ENCODE data around the gene NDUFA3.
"Not testable (repeated sequence)": the region's sequence is repeated elsewhere in the genome, so short reads cannot be mapped to it uniquely, and the experiment has no call there.

Gene NDUFA3
- 27.8 to 44.1 (median 39.3) reads per million in 4 experiments for total RNA-seq

DNA sequence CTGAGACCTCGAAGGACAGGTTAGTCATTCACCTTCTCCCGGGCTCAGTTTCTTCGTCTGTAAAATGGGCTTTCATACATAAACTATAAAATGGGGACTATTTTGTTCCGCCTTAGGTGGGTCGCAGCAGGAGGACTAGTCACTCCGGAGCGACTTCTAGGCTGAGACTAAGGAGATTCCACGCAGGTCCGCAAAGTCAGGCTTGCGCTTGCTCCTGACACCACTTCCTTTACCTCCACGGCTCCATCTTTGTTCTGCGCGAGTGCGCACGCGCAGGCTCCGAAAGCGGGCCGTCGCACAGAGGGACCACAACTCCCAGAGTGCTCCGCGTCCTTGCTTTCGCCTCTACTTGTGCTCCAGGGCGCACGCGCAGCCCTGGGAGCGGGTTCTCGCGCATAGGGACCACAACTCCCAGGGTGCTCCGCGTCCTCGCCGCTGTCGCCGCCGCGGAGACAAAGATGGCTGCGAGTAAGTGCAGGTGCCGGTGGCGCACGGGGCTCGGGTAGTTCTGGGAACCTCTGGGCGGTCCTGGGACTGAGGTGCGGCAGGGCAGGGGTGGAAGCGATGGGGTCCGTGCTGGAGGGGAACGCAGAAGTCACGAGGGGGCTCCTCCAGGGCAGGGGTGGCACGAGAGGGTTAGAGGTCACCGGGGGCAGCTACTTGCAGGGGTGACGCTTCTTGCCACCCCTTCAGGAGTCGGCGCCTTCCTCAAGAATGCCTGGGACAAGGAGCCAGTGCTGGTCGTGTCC, at the start of gene NDUFA3:
TSS of gene NDUFA3 (plus strand) at position 435 of the 749 bp plus-strand sequence. CDS start at position 459, 24 bp downstream.
- DNase-seq = peak; percentile 97

DNA sequence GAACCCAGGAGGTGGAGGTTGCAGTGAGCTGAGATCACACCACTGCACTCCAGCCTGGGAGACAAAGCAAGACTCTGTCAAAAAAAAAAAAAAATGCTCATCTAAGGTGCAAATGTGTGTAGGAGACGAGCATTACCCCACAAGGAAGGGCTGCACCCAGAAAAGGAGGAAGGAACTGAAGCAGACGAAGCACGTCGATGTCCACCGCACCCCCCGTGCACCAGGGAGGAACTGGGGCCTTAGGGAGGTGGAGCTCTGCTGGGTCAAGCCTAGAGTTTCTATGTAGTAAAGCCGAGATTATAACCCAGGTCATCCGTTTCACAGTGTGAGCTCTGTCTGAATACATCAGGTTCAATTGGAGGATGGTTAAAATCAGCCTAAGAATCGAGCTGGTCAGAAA, 40.0 kb upstream of the NDUFA3 start:
- DNase-seq = no peak

DNA sequence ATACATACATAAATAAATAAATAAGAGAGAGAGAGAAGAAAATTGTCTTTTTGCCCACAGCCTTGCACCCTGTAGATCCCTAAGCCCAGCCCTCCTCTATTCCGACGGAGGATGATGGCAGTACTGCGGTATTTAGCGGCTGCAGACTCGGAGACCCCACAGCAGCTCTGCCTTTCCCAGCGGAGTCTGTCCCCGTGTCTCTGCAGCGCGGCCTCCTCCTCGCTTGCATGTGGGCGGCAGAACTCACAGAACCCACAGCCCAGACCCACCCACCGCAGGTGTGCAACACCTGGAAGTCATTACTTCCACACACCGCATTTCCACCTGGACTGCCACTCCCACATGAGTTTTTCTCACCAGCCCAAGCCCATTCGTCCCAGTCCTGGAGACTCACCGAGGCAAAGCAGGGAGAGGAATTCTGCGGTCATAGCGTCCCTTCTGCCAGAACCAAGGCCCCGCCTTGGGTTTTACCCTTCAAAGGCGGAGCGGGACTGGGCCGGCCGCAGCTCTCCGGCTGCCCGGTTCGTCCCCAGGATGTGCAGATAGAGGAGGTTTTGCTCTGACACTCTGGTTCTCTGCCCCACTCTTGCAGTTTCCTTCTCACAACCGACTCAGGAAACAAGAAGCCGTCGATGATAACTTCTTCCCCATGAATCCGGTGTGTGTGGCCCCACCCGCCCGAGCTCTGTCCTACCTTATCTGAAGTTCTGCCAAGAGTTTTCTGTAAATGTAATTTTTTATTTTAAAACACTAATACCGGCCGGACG, 39.1 kb upstream of the NDUFA3 start, which contains the start of gene VSTM1:
TSS of gene VSTM1 (minus strand) at position 548 of the 767 bp plus-strand sequence. CDS start at position 428, 120 bp downstream.
- DNase-seq = no peak

DNA sequence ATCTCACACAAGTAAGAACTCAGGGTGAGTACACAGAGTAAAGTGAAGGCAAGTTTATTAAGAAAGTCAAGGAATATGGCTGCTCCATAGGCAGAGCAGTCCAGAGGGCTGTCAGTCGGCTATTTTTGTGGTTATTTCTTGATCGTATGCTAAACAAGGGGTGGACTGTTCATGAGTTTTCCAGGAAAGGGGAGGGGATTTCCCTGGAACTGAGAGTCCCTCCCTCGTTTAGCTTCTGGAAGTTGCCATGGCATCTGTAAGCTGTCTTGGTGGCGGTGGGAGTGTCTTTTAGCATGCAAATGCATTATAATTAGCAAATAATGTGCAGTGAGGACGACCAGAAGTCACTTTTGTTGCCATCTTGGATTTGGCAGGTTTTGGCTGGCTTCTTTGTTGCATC, 33.2 kb upstream of the NDUFA3 start:
- DNase-seq = no peak

DNA sequence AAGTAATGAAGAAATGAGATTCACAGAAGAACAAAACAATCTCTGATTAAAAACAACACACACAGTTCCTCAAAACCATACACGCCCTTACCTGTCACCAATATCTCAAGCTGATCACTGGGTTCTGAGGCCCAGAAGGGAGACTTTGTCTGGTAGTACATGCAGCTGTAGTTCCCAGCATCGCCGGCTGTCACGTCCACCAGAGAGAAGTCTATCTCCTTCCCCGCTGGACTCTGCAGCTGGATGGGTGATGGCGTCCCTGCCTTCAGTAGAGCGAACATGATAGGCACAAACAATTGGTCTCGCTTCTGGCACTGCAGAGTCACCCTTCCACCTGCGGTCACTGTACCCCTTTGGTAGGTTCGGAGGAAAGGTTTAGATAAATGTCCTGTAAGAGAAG, 28.8 kb upstream of the NDUFA3 start:
- no peak for DNase-seq

DNA sequence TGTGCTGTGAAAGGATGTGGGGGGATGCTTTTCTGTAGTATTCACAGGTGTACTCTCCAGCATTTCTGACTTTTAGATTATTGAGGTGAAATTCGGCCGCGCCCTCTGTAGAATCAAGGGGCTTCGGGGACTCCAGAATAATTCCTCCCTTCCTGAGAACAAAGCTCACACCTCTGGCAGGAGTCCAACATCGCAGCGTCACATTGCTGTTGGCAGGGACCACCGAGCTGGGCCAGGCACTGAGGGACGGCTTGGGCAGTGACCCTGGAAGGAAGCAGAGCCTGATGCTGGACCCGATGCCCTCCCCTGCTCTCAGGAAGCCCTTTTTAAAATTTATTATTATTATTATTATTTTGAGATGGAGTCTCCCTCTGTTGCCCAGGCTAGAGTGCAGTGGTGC, 27.8 kb upstream of the NDUFA3 start:
- no peak for DNase-seq

DNA sequence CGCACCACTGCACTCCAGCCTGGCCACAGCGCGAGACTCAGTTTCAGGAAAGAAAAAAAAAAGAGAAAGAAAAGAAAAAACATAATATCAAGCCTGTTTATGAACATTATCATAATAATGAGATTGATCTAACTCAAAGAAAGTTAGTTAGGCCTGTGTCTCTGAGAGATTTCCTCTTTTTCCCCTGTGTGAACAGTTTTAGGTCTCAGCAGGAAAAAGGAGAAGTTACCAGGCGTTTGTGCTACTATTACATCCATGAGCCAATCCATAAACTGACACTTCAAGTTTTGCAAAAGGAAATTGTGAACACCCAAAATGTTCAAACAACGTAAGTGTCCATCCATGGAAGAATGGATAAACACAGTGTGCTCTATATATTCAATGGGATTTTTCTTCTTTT, 25.3 kb upstream of the NDUFA3 start:
- DNase-seq = no peak

DNA sequence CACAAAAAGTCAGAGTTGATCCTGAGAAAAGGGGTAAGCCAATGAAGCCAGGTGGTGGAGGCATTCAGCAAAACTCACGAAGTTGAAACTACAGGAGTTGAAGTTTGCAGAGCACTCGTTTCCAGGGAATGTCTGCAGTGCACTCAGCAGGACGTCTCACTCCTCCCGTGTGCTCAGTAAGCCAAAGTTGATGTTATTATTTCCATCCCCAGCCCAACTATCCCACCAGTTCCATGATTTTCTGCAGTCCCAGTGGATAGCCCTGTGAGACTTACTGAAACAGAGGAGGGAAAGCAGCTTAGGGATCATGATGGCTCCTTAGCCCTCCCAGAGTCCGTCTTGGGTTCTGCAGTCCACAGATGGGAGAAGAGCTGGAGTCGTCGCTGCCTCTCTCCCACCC, 21.6 kb upstream of the NDUFA3 start, which contains the start of gene TARM1:
TSS of gene TARM1 (minus strand) at position 334 of the 400 bp plus-strand sequence. CDS start at position 309, 25 bp downstream.
- DNase-seq = no peak

DNA sequence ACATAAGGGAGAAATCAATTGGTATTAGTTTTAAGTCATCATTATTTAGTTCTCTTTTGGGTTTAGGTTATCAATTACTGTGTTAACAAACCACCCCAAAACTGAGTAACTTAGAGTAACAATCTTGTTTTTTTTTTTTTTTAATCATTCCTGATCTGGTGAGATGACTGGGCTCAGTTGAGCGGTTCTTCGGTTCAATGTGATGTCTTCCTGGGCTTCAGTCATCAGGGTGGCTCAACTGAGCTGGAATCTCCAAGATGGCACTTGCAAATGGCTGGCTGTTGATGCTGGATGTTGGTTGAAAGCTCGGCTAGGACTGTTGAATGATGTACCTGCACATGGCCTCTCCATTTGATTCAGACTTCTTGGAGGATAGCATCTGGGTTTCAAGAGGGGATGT, 18.2 kb upstream of the NDUFA3 start:
- no peak for DNase-seq

DNA sequence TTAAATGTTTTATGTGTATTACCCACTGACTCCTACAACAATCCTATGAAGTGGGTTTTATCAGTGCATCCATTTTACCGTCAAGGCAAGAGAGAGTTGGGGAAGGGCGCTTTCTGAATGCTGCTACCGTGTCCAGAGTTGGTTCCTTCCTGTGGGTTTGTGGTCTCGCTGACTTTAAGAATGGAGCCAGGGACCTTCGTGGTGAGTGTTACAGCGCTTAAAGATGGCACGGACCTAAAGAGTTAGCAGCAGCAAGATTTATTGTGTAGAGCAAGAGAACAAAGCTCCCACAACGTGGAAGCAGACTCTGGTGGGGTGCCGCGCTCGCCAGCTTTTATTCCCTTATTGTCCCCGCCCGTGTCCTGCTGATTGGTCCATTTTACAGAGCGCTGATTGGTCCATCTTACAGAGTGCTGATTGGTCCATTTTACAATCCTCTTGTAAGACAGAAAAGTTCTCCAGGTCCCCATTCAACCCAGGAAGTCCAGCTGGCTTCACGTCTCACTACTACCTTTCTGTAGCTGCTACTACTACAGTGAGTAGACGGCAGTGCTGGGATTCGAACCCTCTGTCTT, 8.1 kb upstream of the NDUFA3 start:
- no peak for DNase-seq

DNA sequence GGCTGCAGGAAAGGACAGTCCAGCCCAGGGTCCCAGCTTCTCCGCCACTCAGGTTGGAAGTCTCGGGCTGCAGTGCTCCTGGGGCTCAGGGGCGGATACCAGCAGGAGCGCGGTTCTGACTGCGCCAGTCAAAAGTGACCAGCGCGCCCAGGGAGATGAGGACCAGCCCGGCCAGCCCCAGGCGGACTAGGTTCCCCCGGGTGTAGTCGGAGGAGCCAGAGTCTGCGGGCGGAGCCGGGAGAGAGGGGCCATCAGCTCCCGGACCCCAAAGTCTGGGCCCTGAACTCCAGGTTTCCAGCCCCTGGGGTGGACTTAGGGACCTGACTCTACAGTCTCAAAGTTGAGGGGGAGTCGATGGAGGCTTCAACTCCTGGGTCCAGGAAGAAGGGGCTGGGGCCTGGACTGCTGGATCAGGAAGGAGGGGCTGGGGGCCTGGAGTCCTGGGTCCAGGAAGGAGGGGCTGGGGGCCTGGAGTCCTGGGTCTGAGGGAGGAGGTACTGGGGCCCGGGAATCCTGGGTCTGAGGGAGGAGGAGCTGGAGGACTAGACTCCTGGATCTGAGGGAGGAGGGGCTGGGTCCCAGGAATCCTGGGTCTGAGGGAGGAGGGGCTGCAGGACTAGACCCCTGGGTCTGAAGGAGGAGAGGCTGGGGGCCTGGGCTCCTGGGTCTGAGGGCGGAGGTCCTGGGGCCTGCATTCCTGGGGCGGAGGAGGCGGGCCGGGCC, 7.4 kb upstream of the NDUFA3 start:
- no peak for DNase-seq

DNA sequence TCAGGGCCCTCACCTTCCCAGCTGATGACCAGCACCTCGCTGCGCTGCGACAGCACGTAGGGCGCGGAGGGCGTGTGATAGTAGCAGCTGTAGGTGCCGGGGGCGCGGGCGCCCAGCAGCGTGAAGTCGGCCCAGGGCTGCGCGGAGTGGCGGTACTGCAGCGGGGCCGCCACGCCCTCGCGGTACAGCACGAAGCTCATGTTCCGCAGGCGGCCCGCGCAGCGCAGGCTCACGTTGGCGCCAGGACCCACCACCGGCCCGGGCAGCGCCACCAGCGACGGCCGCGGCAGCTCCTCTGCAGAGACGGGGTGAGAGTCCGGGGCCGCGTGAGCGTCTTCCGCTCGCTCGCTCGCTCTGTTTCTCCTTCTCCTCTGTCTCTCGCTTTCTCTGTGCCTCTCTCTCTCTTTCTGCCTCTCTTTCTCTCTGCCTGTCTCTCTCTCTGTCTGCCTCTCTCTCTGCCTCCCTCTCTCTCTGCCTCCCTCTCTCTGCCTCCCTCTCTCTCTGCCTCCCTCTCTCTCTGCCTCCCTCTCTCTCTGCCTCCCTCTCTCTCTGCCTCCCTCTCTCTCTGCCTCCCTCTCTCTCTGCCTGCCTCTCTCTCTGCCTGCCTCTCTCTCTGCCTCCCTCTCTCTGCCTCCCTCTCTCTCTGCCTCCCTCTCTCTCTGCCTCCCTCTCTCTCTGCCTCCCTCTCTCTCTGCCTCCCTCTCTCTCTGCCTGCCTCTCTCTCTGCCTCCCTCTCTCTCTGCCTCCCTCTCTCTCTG, 6.6 kb upstream of the NDUFA3 start:
- DNase-seq = peak; percentile 14

DNA sequence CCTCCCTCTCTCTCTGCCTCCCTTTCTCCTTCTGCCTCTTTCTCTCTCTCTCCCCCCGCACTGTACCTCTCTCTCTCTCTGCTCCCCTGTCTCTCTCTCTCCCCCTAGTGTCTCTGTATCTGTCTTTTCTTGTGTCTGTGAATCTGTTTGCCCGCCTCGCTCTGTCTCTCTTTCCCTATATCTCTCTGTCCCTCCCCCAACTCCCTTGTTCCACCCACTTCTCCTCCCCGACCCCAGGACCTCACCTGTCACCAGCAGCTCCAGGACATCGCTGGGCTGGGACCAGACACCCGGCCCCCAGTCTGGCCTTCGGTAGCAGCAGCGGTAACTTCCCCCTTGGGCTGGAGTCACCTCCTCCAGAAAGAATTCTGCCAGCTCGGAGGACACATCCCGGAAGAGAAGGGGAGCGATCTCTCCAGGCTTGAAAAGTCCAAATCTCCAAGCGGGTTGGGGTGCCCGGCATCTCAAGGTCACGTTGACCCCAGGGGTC, 6.0 kb upstream of the NDUFA3 start:
- no peak for DNase-seq

DNA sequence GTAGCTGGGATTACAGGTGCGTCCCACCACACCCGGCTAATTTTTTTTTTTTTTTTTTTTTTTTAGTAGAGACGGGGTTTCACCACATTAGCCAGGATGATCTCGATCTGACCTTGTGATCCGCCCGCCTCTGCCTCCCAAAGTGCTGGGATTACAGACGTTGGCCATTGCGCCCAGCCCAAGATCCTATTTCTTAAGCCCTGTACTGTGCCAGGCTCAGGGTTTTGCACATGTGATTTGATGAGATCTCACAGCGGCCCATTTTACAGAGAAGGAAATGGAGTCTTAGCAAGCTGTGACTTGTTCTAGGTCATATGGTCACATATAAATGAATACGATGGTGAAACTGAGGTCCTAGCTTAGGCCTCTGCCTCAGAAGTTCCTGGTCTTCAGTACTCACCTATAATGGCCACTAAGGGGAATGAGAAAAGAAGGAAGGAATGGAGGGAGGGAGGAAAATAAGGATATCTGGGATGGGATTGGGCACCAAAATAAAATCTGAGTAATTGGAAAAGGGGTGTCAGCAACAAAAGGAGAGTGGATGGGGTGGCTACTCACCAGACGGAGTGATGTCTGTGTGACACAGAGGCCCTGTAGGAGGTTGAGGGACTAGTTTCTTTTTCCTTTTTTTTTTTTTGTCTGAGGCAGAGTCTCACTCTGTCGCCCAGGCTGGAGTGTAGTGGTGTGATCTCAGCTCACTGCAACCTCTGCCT, 3.3 kb upstream of the NDUFA3 start:
- DNase-seq = no peak

DNA sequence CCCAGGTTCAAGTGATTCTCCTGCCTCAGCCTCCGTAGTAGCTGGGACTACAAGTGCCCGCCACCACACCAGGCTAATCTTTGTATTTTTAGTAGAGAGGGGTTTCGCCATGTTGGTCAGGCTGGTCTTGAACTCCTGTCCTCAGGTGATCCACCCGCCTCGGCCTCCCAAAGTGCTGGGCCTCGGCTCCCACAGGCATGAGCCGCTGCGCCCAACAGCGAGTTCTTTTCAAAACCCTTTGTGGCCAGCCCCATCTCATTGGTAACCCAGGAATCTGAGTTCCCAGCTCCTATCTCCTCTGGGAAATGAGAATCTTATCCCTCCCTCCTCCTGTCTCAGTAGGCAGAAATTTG, 2.8 kb upstream of the NDUFA3 start:
- DNase-seq = not testable (repeated sequence)

DNA sequence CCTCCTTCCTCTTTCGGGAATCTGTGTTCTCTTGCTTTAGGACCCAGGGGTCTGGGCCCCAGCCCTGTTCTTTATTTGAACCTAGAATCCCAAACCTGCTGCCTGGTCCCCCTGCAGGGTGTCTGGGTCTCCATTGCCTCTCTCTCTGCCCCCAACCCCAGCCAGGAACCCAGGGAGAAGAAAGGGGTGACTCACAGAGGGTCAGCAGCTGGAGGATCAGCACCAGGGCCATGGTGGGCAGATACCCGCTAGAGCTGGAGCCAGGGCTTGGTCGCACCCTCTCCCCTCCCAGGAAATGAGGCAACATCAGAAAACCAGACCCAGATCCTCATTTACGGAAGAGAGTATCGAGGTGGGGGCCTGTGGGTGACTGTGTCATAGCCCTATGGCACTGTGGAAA, 2.1 kb upstream of the NDUFA3 start, which contains the start of gene OSCAR:
TSS of gene OSCAR (minus strand) at position 243 of the 400 bp plus-strand sequence. CDS start at position 232, 11 bp downstream.
- DNase-seq = no peak

DNA sequence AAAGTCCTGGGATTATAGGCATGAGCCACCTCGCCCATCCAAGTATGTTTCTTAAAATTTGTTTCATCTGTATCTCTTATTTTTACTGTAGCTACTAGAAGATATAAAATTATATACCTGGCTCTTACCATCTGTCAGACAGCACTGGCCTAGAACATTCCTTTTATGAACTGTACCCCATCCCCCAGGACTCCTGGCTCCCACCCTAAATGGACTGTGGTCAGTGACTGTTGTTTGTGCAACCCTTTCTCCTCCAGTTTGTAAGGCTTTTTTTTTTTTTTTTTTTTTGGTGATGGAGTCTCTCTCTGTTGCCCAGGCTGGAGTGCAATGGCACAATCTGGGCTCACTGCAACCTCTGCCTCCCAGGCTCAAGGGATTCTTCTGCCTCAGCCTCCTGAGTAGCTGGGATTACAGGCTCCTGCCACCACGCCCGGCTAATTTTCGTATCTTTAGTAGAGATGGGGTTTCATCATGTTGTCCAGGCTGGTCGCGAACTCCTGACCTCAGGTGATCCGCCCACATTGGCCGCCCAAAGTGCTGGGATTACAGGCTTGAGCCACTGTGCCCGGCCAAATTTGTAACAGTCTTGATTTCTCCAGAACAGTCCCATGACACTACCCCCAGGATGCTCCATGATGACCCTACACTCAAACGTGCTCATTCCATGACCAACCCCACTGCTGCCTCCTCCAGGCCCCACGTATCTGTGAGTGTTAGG, 2.5 kb downstream of the NDUFA3 start:
- DNase-seq = no peak

DNA sequence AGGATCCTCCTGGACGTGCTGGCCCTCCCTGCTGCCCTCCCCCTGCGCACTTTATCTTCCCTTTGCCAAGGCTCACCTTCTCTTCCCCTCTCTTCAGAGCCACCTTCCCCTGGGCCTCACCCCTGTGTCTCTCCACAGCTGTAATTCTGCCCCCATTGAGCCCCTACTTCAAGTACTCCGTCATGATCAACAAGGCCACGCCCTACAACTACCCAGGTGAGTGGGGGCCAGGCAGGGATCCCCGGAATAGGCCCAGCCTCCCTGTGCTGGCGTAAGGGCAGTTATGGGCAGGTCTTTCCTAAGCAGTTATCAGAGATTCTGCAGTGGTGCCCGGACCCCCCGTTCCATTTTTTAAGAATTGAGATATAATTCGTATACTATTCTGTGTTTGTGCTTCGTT, 3.1 kb downstream of the NDUFA3 start:
- no peak for DNase-seq

DNA sequence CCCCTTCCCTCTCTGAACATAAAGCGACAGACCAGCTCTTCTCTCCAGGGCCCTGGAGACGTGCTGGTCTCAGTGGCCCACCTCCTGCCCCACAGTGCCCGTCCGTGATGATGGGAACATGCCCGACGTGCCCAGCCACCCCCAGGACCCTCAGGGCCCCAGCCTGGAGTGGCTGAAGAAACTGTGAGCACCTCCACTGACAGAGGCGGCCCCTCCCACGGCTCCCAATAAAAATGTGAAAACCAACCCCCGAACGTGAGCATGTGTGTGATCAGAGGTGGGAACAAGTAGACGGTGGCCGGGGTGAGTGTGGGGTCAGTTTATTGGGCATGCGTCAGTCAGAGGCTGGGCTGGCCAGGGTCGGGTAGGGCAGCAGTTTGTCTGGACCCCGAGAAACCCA, 4.1 kb downstream of the NDUFA3 start:
- DNase-seq = no peak

DNA sequence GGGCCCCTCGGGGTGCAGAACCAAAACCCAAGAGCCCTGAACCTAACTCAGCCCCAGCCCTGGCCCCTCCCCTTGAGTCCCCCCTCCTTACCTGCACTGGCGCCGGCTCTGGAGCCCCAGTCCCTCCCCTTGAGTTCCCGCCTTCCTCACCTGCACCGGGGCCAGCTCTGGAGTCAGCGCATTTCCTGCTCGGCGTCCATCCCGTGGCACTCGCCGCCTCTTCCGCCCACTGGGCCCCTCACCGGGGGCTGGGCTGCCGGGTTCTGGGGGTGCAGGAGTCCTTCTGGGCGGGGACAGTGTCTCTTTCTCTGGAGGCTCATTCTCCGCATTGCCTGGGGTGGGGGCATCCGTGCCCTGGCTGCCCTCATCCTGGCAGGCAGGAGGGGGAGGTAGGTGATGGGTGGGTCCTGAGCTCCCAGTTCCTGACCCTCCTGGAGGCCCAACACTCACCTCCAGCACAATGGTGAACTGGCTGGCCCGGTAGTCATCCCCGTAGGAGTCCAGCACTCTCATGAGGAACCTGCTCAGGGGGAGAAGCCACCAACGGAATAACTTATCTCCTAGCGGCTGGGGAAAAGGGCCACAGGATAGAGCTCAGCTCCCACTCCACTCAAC, 5.3 kb downstream of the NDUFA3 start:
- no peak for DNase-seq
